ENCODE data around the gene PODXL.

Gene PODXL

DNA sequence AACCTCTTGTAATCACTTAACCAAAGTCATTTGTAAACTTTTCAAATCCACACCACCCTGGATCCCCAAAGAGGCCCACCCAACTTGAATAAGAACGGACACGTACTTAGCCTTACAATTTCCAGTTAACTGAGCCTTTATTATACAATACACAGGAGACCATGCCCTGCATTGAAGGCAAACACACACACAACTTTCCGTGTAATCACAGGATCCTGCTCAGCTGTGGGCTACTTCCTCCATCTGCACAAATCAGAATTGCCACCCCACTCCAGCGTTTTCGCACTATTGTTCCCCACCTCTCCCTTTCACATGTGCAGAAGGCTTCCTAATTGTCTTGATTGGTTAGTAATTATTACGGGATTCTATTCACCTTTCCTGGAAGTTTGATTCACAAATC lies 12.1 kb upstream of the PODXL start:
- DNase-seq (ENCODE audit: low read depth, low spot score): no peak
- no peak overlapping the region for H3K27ac ChIP-seq

DNA sequence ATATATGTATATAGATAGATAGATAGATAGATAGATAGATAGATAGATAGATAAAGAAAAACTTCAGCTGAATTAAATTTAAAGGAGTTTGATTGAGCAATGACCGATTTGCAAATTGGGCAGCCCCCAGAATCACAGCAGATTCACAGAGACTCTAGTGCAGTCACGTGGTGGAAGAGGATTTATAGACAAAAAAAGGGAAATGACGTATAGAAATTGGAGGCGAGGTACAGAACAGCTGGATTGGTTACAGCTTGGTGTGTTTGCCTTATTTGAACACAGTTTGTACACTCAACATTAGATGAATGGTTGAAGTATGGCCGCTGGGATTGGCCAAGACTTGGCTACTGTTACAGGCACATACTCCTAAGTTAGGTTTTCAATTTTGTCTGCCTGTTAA lies 8.2 kb upstream of the PODXL start:
- no peak for DNase-seq (ENCODE audit: low read depth, low spot score)
- no peak overlapping the region for H3K27ac ChIP-seq

DNA sequence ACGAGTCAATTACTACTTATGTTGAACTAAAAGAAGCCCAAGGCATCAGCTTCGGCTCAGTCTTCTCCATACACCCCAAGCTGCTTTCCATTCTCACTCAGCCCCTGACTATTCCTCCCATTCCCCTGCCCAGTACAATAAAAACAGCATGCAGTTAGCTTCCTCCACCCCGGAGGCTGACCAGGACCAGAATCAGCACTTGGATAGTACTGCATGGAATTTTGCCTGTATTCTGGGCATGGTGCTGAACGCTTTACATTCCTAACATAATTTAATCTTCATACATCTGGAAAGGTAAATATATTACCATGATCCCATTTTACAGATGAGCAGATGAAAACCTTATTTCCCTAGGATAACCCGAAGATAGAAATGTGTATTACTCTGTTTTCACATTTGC lies 7.5 kb upstream of the PODXL start:
- no peak for DNase-seq (ENCODE audit: low read depth, low spot score)
- H3K27ac ChIP-seq: no peak overlapping the region

DNA sequence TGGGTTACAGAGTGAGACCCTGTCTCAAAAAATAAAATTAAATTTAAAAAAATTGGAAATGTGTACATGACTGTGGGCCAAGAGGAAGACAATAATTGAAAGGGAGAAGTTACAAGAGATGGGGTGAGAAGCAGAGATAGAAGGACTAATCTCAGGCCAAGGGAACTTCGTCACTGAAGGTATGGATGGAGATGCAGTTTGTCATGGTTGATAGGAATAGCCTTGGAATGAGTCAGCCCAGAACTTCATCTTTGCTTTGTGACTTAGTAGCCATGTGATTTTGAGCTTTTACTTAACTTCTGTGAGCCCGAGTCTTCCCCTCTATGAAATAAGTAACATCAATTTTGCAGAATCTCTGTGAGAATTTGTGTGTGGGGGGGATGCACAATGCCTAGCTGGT lies 6.5 kb upstream of the PODXL start:
- DNase-seq (ENCODE audit: low read depth, low spot score): no peak
- no peak overlapping the region for H3K27ac ChIP-seq

DNA sequence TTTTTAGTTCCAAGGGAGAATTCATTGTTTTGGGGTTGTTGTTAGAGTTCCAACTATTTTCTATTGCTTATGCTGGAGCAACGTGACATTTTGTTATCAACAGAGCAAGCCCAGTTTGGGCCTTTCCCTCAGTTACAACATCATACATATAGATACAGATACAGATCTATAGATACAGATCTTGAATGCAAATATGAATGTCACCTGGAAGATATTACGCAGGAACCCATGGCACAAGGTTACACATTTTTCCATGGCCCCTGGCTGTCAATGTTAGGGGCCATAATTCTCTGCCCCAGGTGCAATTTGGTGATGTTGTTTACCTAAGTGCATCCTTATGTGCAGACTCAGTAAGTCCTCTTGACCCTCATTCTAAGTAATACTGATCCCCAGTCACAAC lies 3.6 kb upstream of the PODXL start:
- H3K27ac ChIP-seq: no peak overlapping the region
- DNase-seq (ENCODE audit: low read depth, low spot score): no peak

DNA sequence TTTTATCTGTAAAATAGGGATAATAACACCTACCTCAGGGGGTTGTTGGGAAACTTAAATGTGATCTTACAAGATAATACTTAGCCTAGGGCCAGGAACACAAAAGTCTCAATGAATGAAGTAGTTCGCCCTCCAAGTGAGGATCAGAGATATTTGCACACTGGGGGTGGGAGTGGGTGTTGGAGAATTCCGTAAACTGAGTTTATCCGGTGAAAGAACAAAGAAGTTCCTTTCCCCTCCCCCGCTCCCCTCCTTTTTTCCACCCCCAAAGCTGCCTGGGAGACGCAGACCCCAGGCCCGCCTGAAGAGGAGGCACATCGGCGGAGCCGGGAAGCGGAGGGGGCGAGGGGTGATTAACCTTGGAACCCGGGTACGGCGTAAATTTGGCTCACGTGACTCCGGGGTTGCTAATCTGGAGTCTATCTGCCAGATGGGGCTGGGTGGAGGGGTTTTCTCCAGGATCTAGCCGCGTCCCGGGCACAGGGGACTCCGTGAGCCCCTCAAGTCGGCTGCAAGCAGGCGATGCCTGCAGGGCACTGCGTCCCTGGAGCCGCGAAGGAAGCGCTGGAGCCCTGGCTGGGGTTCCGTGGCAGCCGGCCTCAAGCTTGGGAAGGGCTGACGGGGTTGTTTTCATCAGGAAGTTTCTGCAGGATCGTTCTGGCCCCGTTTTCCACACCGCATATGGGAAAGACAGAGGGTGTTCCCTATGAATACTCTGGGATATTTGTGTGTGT lies 1.4 kb upstream of the PODXL start:
- DNase-seq (ENCODE audit: low read depth, low spot score): no peak

DNA sequence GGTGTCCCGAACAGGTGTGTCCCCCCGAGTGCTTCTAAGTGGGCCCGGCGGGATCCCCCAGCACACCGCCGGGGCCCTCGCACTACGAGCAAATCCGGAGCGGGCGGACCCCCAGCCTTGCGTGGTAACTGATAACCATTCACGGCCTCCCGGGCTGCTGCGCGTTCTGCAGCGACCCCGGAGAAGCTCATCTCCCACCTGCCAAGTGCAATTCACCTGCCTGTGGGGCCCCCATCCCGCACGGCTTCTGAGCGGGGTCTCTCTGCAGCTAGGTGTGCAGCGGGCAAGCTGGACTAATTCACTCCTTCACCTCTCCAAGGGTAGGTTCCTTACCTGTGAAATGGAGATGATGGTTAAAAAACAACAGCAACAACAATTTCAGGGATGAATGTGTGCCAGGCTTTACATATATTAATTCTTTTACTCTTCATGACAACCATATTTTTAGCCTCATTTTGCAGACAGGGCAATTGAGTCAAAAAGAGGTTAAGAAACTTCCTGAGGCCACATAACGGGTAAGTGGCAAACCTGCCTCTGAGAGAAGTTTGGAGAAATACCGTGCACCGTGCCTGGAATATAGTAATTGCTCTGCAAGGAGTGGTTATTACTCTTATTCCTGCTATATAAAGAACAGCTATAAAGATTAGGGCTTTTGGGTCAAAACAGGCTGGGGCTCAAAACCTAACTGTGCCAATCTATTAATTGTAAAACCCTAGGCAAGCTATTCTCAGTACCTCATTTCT lies 652 bp upstream of the PODXL start:
- no peak overlapping the region for H3K27ac ChIP-seq
- DNase-seq (ENCODE audit: low read depth, low spot score): no peak

More for the DNA sequence above, 1.4 kb upstream of the PODXL start:
- no peak overlapping the region for H3K27ac ChIP-seq

DNA sequence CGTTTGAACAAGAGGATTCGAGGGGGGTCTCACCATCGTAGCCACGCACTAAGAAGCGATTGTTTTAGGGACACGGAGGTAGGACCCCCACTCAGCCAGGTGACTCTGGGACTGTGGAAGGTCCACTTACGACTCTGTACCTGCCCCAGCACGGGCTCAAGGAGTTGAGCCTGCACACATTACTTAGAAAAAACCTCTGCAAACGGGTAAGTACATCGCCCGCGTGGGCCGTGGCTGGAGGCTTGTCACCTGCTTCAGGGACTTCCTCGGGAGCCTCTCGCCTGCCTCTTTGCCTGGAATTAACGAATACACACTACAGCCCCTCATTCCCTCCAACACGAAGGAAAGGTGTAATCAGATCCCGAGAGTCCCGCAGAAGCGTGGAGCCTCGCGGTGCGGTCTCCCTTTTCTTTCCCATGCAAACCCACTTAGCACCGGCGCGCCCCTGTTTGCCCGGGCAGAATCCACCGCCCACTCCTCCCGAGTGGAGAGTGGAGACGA lies 826 bp downstream of the PODXL start:
- no peak for DNase-seq (ENCODE audit: low read depth, low spot score)
- no peak overlapping the region for H3K27ac ChIP-seq

DNA sequence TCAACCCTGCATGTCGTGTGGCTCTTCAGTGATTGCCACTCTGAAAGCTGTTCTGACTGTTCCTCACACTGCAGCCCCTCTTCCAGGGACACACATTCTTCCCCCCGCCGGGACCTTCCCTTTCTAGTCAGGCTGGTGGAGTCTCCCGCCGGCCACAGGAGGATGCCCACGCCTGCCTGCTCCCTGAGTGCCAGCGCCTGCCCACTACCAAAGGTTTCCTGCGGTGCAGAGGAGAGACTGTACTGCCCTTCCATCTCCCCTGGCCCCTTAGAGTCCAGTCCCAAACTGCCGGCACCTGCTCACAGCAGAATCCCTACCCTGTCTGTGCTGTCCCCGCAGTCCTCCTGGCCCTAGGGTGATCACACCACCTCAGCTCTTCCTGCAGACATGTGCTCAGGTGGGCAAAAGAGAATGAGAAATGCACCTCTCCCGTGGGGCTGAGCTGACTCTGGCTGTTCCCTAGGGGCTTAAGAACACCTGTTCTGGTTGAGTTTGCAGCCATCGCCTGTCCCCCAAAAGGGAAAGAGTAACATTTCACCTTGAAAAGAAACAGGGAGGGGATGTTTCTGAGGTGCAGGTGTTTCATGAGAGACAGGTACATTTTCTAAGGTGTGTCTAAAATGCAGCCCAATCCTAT lies 1.4 kb downstream of the PODXL start:
- no peak for DNase-seq (ENCODE audit: low read depth, low spot score)
- no peak overlapping the region for H3K27ac ChIP-seq

DNA sequence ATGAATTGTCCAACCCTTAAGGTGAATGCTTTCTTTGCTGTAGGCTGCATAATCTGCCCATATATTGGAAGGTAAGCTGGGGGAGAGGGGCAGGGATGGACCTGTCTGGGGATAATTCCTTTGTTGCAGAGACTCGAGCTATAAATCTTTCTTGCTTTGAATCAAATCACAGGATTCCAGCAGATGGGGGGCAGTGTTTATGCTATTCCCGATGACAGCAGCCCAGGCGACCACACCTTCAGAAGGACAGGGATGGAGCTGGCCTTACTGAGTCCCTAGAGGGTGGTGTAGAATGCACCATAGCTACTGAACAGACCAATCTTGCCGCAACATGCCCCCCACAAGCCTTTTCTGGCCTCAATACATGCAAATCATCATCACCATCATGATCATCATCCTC lies 2.5 kb downstream of the PODXL start:
- no peak for DNase-seq (ENCODE audit: low read depth, low spot score)
- H3K27ac ChIP-seq: no peak overlapping the region

DNA sequence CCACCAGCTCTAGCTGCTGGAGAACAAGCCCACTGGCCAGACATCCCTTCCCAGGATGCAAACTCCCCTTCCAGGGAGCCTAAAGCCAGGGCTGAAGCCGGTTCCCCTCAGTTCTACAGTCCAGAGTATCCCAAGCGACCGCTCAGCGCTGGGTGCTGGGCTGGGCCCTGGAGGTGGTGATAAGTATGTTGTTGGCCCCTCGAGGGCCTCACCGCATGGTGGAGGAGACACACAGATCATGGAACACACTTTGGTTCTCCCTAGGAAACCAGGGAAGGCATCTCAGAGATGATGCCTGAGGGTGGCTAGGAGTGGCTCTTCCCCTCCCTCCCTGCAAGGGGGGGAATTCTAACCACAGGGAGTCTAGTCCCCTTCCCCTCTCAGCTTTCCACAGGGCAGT lies 4.4 kb downstream of the PODXL start:
- no peak overlapping the region for H3K27ac ChIP-seq
- no peak for DNase-seq (ENCODE audit: low read depth, low spot score)

DNA sequence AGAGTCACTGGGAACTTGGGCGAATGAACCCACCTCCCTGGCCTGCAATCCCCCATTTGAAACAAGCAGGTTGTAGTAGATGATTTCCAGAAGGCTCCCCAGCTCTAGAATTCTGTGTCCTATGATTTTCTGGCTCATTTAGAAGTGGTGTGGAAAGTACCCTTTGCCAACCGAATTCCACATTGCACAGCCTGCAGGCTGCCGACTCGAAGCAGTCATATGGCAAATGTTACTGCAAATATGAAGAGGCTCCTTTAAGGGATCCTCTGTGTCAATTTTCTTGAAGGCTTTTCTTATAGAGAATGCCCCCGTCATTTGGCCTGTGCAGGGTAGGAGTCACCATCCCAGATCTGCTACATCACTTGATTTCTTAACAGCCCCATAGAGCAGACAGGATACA lies 5.6 kb downstream of the PODXL start:
- H3K27ac ChIP-seq: no peak overlapping the region
- no peak for DNase-seq (ENCODE audit: low read depth, low spot score)

DNA sequence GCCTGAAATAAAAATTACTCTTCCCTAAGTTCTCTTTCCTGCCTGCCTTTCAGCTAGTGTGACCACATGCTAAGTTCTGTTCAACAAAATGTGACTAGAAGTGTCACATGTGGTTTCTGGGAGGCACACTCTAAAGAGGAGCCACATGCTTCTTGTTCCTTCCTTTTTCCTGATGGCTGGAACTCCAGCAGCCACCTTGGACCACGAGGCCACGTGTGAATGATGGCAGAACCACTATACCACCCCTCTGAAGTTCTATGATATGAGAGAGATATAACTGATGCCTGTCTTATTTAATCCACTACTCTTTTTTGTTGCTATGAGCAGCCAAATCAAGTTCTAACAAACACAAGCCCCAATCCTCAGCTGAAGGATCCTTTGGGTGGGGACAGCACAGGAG lies 8.1 kb downstream of the PODXL start:
- no peak for DNase-seq (ENCODE audit: low read depth, low spot score)
- H3K27ac ChIP-seq: no peak overlapping the region

DNA sequence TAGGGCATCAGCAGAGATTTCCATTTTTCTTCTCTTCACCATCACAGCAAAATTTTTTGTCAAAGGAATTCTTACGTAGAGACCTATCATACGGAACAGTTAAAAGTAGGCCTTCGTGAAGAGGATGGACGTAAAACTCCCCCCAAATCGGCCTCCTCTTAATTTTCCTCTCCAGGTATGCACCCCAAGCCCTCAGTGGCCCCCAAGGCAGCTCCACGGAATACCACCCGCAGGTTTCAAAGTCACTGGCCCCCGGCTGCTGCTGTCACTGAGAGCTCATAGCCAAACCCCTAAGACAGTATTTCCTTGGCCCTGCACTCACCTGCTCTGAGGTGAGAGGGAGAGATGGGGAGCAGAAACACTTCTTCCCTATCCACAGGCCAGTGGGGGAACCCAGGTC lies 8.8 kb downstream of the PODXL start:
- no peak for DNase-seq (ENCODE audit: low read depth, low spot score)
- H3K27ac ChIP-seq: no peak overlapping the region

DNA sequence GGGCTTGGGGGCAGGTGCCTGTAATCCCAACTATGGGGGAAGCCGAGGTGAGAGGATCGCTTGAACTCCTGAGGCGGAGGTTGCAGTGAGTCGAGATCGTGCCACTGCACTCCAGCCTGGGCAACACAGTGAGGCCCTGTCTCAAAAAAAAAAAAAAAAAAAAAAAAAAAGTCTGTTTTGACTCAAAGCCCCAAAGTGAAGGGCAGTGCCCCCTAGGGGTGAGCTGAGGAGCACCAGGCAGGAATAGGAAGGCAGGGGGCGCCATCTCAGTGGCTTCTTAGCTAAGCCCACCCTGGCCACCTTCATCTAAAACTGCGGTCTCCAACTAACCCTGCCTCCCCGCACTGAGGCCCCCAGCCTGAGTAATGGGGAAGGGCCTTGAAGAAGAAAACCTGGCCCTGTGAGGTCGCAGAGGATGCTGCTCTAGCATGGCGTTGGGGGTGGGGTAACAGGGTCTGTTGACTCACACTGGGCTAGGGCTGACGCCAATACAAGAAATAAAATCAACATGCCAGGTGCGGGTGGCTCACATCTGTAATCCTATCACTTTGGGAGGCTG lies 9.8 kb downstream of the PODXL start:
- H3K27ac ChIP-seq: no peak overlapping the region
- DNase-seq (ENCODE audit: low read depth, low spot score): no peak

DNA sequence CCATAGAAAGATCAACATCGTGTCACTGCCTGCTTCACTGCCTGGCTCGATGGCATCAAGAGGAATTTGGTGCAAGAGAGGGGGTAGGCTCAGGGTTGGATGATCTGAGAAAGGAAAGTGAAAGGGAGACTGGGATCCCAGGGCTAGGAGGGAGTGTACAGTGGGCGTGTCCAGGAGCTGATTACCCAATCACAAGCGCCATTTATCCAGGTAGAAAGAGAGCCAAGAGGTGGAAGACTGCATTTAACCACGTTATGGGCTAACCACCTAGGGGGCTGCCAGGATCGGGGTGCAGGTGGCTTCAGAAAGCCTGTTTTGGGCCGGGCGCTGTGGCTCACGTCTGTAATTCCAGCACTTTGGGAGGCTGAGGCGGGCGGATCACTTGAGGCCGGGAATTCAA lies 10.3 kb downstream of the PODXL start:
- no peak for DNase-seq (ENCODE audit: low read depth, low spot score)
- H3K27ac ChIP-seq: no peak overlapping the region

DNA sequence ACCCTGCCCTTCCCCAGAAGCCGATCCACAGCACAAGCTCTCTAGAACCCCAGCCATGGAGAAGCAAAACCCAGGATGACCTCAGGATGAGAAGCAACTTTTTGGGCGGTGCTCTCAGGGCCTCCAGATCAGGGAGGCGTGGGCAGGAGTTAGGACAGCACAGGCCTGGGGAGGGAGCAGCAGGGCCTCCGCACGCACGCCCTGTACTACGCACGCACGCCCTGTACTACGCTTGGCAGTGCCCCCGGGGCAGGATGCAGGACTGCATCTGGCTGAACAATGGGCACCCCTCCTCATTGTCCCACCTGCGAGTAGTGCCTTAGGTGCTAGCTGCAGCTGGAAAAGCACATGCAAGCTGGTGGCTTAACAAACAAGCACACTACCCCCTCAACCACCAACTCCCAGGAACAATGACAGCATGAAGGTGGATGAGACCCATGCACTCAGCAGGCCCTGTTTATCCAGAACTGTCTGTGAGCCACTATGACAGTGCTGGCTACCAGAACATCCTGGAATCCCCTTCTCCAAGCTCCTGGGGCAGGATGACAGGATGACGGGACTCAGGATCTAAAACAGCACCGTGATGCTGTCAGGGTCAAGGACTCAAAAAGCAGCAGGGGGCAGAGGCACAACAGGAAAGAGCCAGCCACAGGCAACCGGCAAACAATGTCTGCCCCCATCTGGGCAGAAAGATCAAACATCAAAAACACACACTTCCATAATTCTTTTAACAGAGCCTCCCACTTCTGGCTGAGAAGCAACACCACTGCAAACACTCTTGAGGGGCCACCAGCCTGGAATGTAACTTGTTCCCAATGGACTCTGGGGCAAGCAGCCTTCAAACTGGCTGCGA lies 11.8 kb downstream of the PODXL start:
- DNase-seq (ENCODE audit: low read depth, low spot score): no peak
- H3K27ac ChIP-seq: no peak overlapping the region

DNA sequence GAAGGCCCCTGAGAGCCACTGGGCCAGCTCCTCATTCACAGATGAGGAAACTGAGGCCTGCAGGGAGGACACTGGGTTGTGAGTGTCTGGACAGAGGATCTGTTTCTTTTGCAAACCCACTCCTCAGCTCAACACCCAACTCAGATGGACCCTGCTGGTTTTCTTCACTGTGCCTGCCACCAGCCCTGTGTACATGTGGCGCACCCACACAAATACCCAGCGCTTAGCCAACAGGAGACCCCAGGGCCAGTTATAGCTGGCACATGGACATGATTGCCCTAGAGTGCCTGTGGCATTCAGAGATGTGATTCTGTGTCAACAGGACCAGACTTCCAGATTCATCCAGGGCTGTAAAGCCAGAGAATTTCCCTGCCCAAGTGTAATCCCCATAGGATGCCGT lies 12.4 kb downstream of the PODXL start:
- no peak overlapping the region for H3K27ac ChIP-seq
- DNase-seq (ENCODE audit: low read depth, low spot score): no peak

DNA sequence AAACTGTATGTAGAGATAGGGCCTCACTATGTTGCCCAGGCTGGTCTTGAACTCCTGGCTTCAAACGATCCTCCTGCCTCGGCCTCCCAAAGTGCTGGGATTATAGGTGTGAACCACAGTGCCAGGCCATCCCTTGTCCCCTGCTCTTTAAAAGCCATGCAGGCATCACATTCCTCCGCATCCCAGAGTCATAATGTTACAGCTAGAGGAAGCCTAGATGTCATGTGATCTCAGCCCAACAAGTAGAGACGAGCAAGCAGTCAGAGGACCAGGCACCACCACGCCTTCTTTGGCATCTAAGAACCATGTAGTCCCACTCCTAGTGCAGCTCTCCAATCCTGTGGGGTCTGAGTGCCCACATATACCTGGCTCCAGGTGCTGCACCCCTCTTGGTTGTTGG lies 13.1 kb downstream of the PODXL start:
- no peak overlapping the region for H3K27ac ChIP-seq

DNA sequence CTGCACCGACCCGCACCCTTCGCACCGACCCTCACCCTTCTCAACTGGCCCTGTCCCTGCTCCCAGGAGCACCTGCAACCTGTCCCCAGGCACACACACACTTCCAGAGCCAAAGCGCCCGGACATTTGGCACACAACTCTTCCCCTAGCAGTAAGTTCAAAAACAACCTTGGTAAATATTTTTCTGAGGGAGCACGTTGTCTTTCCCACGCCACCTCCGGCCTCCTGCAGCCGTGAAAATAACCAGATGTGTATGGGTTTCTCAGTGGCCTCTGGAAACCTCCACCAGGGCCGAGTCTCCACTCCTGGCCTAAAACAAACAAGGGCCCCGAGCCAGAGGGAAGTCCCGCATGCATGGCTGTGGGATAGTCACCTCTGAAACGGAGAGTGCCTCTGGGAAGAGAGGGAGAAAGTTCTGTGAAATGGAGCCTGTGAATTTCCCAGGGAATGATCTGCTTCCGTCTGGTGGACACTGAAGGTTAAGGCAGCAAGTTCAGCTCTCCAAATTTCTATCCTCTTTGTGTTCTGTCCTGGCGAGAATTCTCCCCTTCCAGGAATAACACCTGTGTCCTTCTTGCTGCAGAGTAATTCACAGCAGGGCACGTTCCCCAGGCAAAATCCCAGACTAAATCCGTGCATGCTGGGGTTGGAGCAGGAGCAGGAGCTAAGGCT lies 15.8 kb downstream of the PODXL start:
- no peak for DNase-seq (ENCODE audit: low read depth, low spot score)
- no peak overlapping the region for H3K27ac ChIP-seq

More for the DNA sequence above, 13.1 kb downstream of the PODXL start:
- no peak for DNase-seq (ENCODE audit: low read depth, low spot score)

All from epithelial cell of prostate (primary cell).